Cerebellar nuclear complex (tissue), 1 donor: ENCODE results near the gene TP73.

Experiments used
- DNase-seq, 2 experiments: peaks; one replicate each; lab custom pipeline; 2025; lab: John Stamatoyannopoulos, UW

The TP73 gene

GRCh38 chr1:3651930-3652547, at the start of gene TP73:
Gene TP73, plus strand, starts transcription at chr1:3652516. Its CDS starts 29,850 bp downstream, at chr1:3682366.
- no peak for DNase-seq

- no peak for DNase-seq
Measured at GRCh38 chr1:3603156-3603555, 49.2 kb upstream of the TP73 start.

GRCh38 chr1:3603571-3604467, 48.5 kb upstream of the TP73 start:
- no peak for DNase-seq

GRCh38 chr1:3604468-3604974, 47.8 kb upstream of the TP73 start:
- no peak for DNase-seq

- DNase-seq = no peak
Measured at GRCh38 chr1:3604997-3605823, 47.1 kb upstream of the TP73 start.

- DNase-seq = no peak
Measured at GRCh38 chr1:3606779-3607702, 45.3 kb upstream of the TP73 start.

- no peak for DNase-seq
Measured at GRCh38 chr1:3607703-3608065, 44.6 kb upstream of the TP73 start.

- no peak for DNase-seq
Measured at GRCh38 chr1:3608154-3608553, 44.2 kb upstream of the TP73 start.

GRCh38 chr1:3609016-3609768, 43.1 kb upstream of the TP73 start:
- DNase-seq = no peak

GRCh38 chr1:3609769-3610526, 42.4 kb upstream of the TP73 start:
- DNase-seq = no peak

GRCh38 chr1:3610527-3611169, 41.7 kb upstream of the TP73 start:
- DNase-seq = no peak

GRCh38 chr1:3611170-3612019, 40.9 kb upstream of the TP73 start, which contains the start of gene MEGF6:
Gene MEGF6, minus strand, starts transcription at chr1:3611508. Its CDS starts 240 bp downstream, at chr1:3611268.
- no peak for DNase-seq

GRCh38 chr1:3612123-3612522, 40.2 kb upstream of the TP73 start:
- no peak for DNase-seq

GRCh38 chr1:3614755-3615742, 37.3 kb upstream of the TP73 start:
- no peak for DNase-seq

GRCh38 chr1:3616861-3617260, 35.5 kb upstream of the TP73 start:
- no peak for DNase-seq

GRCh38 chr1:3617806-3618345, 34.4 kb upstream of the TP73 start:
- DNase-seq = no peak

- no peak for DNase-seq
Measured at GRCh38 chr1:3618531-3618880, 33.8 kb upstream of the TP73 start.
